Neural progenitor cell (in vitro differentiated cells): ENCODE results near the gene YIF1B. TPM values are rescaled to one million over a fixed set of nuclear protein-coding genes. Genes with fewer than 3 reads are reported as not detected.

ENCODE experiments used
- DNase-seq: peaks from one replicate; pipeline ENCODE4 v3.0.0-alpha.2; 2016; ENCODE audit warnings: low spot score
- H2AFZ ChIP-seq: fragments of 200-600 bp; sonication (generic); replicated peaks from 2 replicates; pipeline ENCODE4 v1.6.1; 2016; ENCODE audit warnings: antibody characterized with exemption
- H3F3A ChIP-seq: fragments of 200-600 bp; sonication (generic); 2 replicates; pipeline ENCODE4 v1.6.1; 2016; ENCODE audit warnings: antibody characterized with exemption, low read depth
- H3K27ac ChIP-seq: fragments of 200-600 bp; sonication (generic); 2 replicates; pipeline ENCODE4 v1.5.1; 2016; ENCODE audit warnings: mild to moderate bottlenecking
- H3K27me3 ChIP-seq: fragments of 200-600 bp; sonication (generic); 2 replicates; pipeline ENCODE4 v1.6.1; 2016; ENCODE audit warnings: mild to moderate bottlenecking, moderate library complexity
- H3K36me3 ChIP-seq: fragments of 200-600 bp; sonication (generic); 2 replicates; pipeline ENCODE4 v1.5.1; 2016
- H3K4me1 ChIP-seq: fragments of 200-600 bp; sonication (generic); 2 replicates; pipeline ENCODE4 v1.6.1; 2016; ENCODE audit warnings: mixed run types
- H3K4me2 ChIP-seq: fragments of 200-600 bp; sonication (generic); 2 replicates; pipeline ENCODE4 v1.6.1; 2016
- H3K4me3 ChIP-seq: fragments of 200-600 bp; sonication (generic); 2 replicates; pipeline ENCODE4 v1.5.1; 2016
- H3K79me2 ChIP-seq: fragments of 200-600 bp; sonication (generic); 2 replicates; pipeline ENCODE4 v1.6.1; 2016; ENCODE audit warnings: low read depth
- H3K9ac ChIP-seq: fragments of 200-600 bp; sonication (generic); 2 replicates; pipeline ENCODE4 v1.6.1; 2016
- H3K9me3 ChIP-seq: fragments of 200-600 bp; sonication (generic); 2 replicates; pipeline ENCODE4 v1.5.1; 2016; ENCODE audit warnings: low read depth
- H4K20me1 ChIP-seq: fragments of 200-600 bp; sonication (generic); 2 replicates; pipeline ENCODE4 v1.6.1; 2016; ENCODE audit warnings: low read depth
- H3K27ac Mint-ChIP-seq: 3 replicates; pipeline ENCODE4 v1.8.0; 2021; ENCODE audit warnings: mixed read lengths
- H3K27me3 Mint-ChIP-seq: 2 replicates; pipeline ENCODE4 v1.8.0; 2022; ENCODE audit warnings: low read depth, mild to moderate bottlenecking, inconsistent platforms, moderate library complexity, mixed read lengths; ENCODE audit not compliant: insufficient read depth
- H3K36me3 Mint-ChIP-seq: 3 replicates; pipeline ENCODE4 v1.8.0; 2021; ENCODE audit warnings: mixed read lengths
- H3K4me1 Mint-ChIP-seq: 3 replicates; pipeline ENCODE4 v1.8.0; 2021; ENCODE audit warnings: mixed read lengths
- H3K4me3 Mint-ChIP-seq: 3 replicates; pipeline ENCODE4 v1.8.0; 2021; ENCODE audit warnings: mild to moderate bottlenecking, moderate library complexity, mixed read lengths
- H3K9me3 Mint-ChIP-seq: 3 replicates; pipeline ENCODE4 v1.8.0; 2020; ENCODE audit warnings: mixed read lengths
- CTCF ChIP-seq: fragments of 200-600 bp; sonication (generic); IDR thresholded peaks from 2 replicates; pipeline ENCODE4 v1.5.1; 2017; ENCODE audit warnings: antibody characterized with exemption, mild to moderate bottlenecking
- EZH2 ChIP-seq: fragments of 200-600 bp; sonication (generic); IDR thresholded peaks from 2 replicates; pipeline ENCODE4 v1.6.1; 2017; ENCODE audit warnings: antibody characterized with exemption, mild to moderate bottlenecking, moderate library complexity
- EZH2phosphoT487 ChIP-seq: fragments of 200-600 bp; sonication (generic); IDR thresholded peaks from 2 replicates; pipeline ENCODE4 v1.6.1; 2017; ENCODE audit warnings: antibody characterized with exemption
- total RNA-seq: library from RNA; depleted of rRNA; stranded (reverse); fragments of >200 nt; gene quantifications from 2 replicates; pipeline ENCODE4 v1.2.3, GENCODE V29; 2015; ENCODE audit warnings: low replicate concordance

YIF1B gene
- total RNA-seq, 1 donor from 2014 or later, result 38.1 TPM

GRCh38 chr19:38360839-38361631 is 45.3 kb upstream of the YIF1B start:
- H4K20me1 ChIP-seq, result no peaks in the 10 kb centered on the region
- H3K79me2 ChIP-seq, result no peaks in the 10 kb centered on the region
- peaks cover 15% of the 10 kb centered on the region for H3K4me1 Mint-ChIP-seq
- peaks cover 29% of the 10 kb centered on the region for H3K27me3 Mint-ChIP-seq
- DNase-seq, result peak; percentile 21
- H3F3A ChIP-seq, result peaks cover 24% of the 10 kb centered on the region
- no peaks in the 10 kb centered on the region for H3K36me3 ChIP-seq
- H3K9ac ChIP-seq, result no peak overlapping the region
- H3K27ac Mint-ChIP-seq, result no peak overlapping the region
- H3K4me1 ChIP-seq, result peaks cover 3% of the 10 kb centered on the region
- H3K9me3 Mint-ChIP-seq, result peaks cover 5% of the 10 kb centered on the region
- peak overlapping the region; percentile 67 for H3K4me3 ChIP-seq
- peak overlapping the region; percentile 83 for H3K4me2 ChIP-seq
- H3K27me3 ChIP-seq, result peaks cover 57% of the 10 kb centered on the region
- peak overlapping the region; percentile 87 for H3K4me3 Mint-ChIP-seq
- peak overlapping the region; percentile 61 for H2AFZ ChIP-seq
- H3K27ac ChIP-seq, result no peak overlapping the region
- TF ChIP-seq EZH2, result no peak
- TF ChIP-seq EZH2phosphoT487, result no peak
- TF ChIP-seq CTCF, result no peak
- no peaks in the 10 kb centered on the region for H3K36me3 Mint-ChIP-seq
- H3K9me3 ChIP-seq, result no peaks in the 10 kb centered on the region

- no peaks in the 10 kb centered on the region for H3K9me3 ChIP-seq
- no peak overlapping the region for H3K9ac ChIP-seq
- H3K4me3 ChIP-seq, result no peak overlapping the region
- no peaks in the 10 kb centered on the region for H3K36me3 ChIP-seq
- peaks cover 57% of the 10 kb centered on the region for H3K27me3 ChIP-seq
- H3K79me2 ChIP-seq, result no peaks in the 10 kb centered on the region
- H3K9me3 Mint-ChIP-seq, result peaks cover 5% of the 10 kb centered on the region
- H3K4me1 ChIP-seq, result peaks cover 3% of the 10 kb centered on the region
- no peaks in the 10 kb centered on the region for H4K20me1 ChIP-seq
- no peak overlapping the region for H3K4me2 ChIP-seq
- DNase-seq, result no peak
- peak overlapping the region; percentile 87 for H3K4me3 Mint-ChIP-seq
- H3K27ac Mint-ChIP-seq, result no peak overlapping the region
- H3K27ac ChIP-seq, result no peak overlapping the region
- H3K4me1 Mint-ChIP-seq, result peaks cover 15% of the 10 kb centered on the region
- TF ChIP-seq EZH2 (no peak), EZH2phosphoT487 (no peak), CTCF (no peak)
- H3K27me3 Mint-ChIP-seq, result peaks cover 29% of the 10 kb centered on the region
- H3K36me3 Mint-ChIP-seq, result no peaks in the 10 kb centered on the region
- H2AFZ ChIP-seq, result no peak overlapping the region
- H3F3A ChIP-seq, result peaks cover 24% of the 10 kb centered on the region
These were observed 44.6 kb upstream of the YIF1B start for GRCh38 chr19:38360351-38360750.

GRCh38 chr19:38359242-38360021 is 43.7 kb upstream of the YIF1B start:
- no peak for TF ChIP-seq EZH2phosphoT487
- no peak for TF ChIP-seq EZH2
- no peak for TF ChIP-seq CTCF
- Histone ChIP-seq H3K4me1 (peaks cover 3% of the 10 kb centered on the region), H2AFZ (no peak overlapping the region), H3K4me2 (no peak overlapping the region), H3K27ac (no peak overlapping the region), H3K9ac (no peak overlapping the region), H3F3A (peaks cover 24% of the 10 kb centered on the region), H3K79me2 (no peaks in the 10 kb centered on the region), H3K9me3 (no peaks in the 10 kb centered on the region), H3K36me3 (no peaks in the 10 kb centered on the region), H3K4me3 (no peak overlapping the region), H4K20me1 (no peaks in the 10 kb centered on the region), H3K27me3 (peaks cover 57% of the 10 kb centered on the region)
- peaks cover 29% of the 10 kb centered on the region for H3K27me3 Mint-ChIP-seq
- no peak for DNase-seq
- no peaks in the 10 kb centered on the region for H3K36me3 Mint-ChIP-seq
- no peak overlapping the region for H3K27ac Mint-ChIP-seq
- peak overlapping the region; percentile 52 for H3K4me3 Mint-ChIP-seq
- peaks cover 17% of the 10 kb centered on the region for H3K4me1 Mint-ChIP-seq
- H3K9me3 Mint-ChIP-seq, result peaks cover 3% of the 10 kb centered on the region
